SK-N-SH (cell line): Measurements from ENCODE around the gene SCGN. TPM values are rescaled to one million over a fixed set of nuclear protein-coding genes. Genes with fewer than 3 reads are reported as not detected.

Experiments
- CTCF ChIA-PET: fragments of 300-600, 350-600 bp; formaldehyde crosslinking; extraction: SDS; loops from one replicate; lab custom pipeline; 2021; lab: Yijun Ruan, JAX
- POLR2A ChIA-PET: fragments of 350-600 bp; sonication (Branson Sonifier 250); formaldehyde crosslinking; extraction: SDS; loops from one replicate; lab custom pipeline; 2020; ENCODE audit warnings: antibody characterized with exemption, inconsistent platforms; lab: Yijun Ruan, JAX
- DNase-seq: peaks from one replicate; pipeline ENCODE4 v3.0.0; 2012
- H2AFZ ChIP-seq: fragments of 200-600 bp; sonication (generic); 2 replicates; pipeline ENCODE4 v1.8.1; 2016; ENCODE audit warnings: antibody characterized with exemption, mild to moderate bottlenecking, low read depth
- H3F3A ChIP-seq: fragments of 200-600 bp; sonication (generic); replicated peaks from 2 replicates; pipeline ENCODE3; 2016; ENCODE audit warnings: antibody characterized with exemption, mild to moderate bottlenecking; ENCODE audit not compliant: insufficient read depth
- H3K27ac ChIP-seq, 2 experiments: fragments of 200-500 bp in 1 of 2; fragments of 200-600 bp in 1 of 2; sonication (Bioruptor generic) in 1 of 2; sonication (generic), shearing (Covaris generic) in 1 of 2; 2 replicates each; pipeline versions ENCODE4 v1.5.1 to v1.6.1; 2014 to 2016; ENCODE audit warnings: low read depth in 2 of 2, inconsistent platforms in 1 of 2, low read length in 1 of 2, mild to moderate bottlenecking in 1 of 2, mixed read lengths in 1 of 2
- H3K27me3 ChIP-seq: fragments of 200-600 bp; sonication (generic), shearing (Covaris generic); 2 replicates; pipeline ENCODE4 v1.6.1; 2016; ENCODE audit warnings: mixed run types; ENCODE audit not compliant: insufficient read depth
- H3K36me3 ChIP-seq, 2 experiments: fragments of 200-500 bp in 1 of 2; fragments of 200-600 bp in 1 of 2; sonication (Bioruptor generic) in 1 of 2; sonication (generic) in 1 of 2; replicated peaks in 1 of 2; 2 replicates each; pipeline versions ENCODE3 to v1.5.1; 2014 to 2016; ENCODE audit warnings: low read length in 1 of 2, mild to moderate bottlenecking in 1 of 2; ENCODE audit not compliant: insufficient read depth in 2 of 2, control insufficient read depth in 1 of 2
- H3K4me1 ChIP-seq, 2 experiments: fragments of 200-500 bp in 1 of 2; fragments of 200-600 bp in 1 of 2; sonication (Bioruptor generic) in 1 of 2; sonication (generic), shearing (Covaris generic) in 1 of 2; 2 replicates each; pipeline versions ENCODE4 v1.5.1 to v1.6.1; 2014 to 2016; ENCODE audit warnings: low read depth in 1 of 2, low read length in 1 of 2, mixed run types in 1 of 2; ENCODE audit not compliant: insufficient read depth in 2 of 2, control insufficient read depth in 1 of 2
- H3K4me2 ChIP-seq: fragments of 200-600 bp; sonication (generic), shearing (Covaris generic); 2 replicates; pipeline ENCODE4 v1.6.1; 2017; ENCODE audit warnings: mixed run types
- H3K4me3 ChIP-seq, 2 experiments: fragments of 200-500 bp in 1 of 2; fragments of 200-600 bp in 1 of 2; sonication (Bioruptor generic) in 1 of 2; sonication (generic), shearing (Covaris generic) in 1 of 2; 2 replicates each; pipeline versions ENCODE4 v1.5.1 to v1.8.1; 2014 to 2016; ENCODE audit warnings: low read depth in 2 of 2, inconsistent platforms in 1 of 2, low read length in 1 of 2, mild to moderate bottlenecking in 1 of 2, mixed read lengths in 1 of 2, moderate library complexity in 1 of 2
- H3K79me2 ChIP-seq: fragments of 200-600 bp; sonication (generic); 2 replicates; pipeline ENCODE4 v1.8.1; 2017; ENCODE audit warnings: mild to moderate bottlenecking; ENCODE audit not compliant: insufficient read depth
- H3K9ac ChIP-seq: fragments of 200-600 bp; sonication (generic); 2 replicates; pipeline ENCODE4 v1.6.1; 2017; ENCODE audit warnings: mixed run types
- H3K9me2 ChIP-seq: fragments of 200-600 bp; sonication (generic); 2 replicates; pipeline ENCODE4 v1.6.1; 2017; ENCODE audit warnings: mixed run types
- H3K9me3 ChIP-seq: fragments of 200-600 bp; sonication (generic); 2 replicates; pipeline ENCODE4 v1.6.1; 2017; ENCODE audit warnings: mixed run types, mild to moderate bottlenecking, moderate library complexity
- H4K20me1 ChIP-seq: fragments of 200-600 bp; sonication (generic); 2 replicates; pipeline ENCODE4 v1.6.1; 2017; ENCODE audit warnings: mild to moderate bottlenecking, mixed run types; ENCODE audit not compliant: insufficient read depth
- CHD2 ChIP-seq: fragments of 150-350 bp; IDR thresholded peaks from 2 replicates; pipeline ENCODE4 v1.6.1; 2018; ENCODE audit warnings: low read length; ENCODE audit not compliant: partially characterized antibody
- FOSL2 ChIP-seq: IDR thresholded peaks from 2 replicates; pipeline ENCODE4 v1.4.0; 2012; ENCODE audit warnings: low read depth, mild to moderate bottlenecking, moderate library complexity, borderline replicate concordance
- MAX ChIP-seq: IDR thresholded peaks from 2 replicates; pipeline ENCODE4 v1.4.0; 2012; ENCODE audit warnings: low read depth
- NRF1 ChIP-seq: IDR thresholded peaks from 2 replicates; pipeline ENCODE4 v1.6.1; 2012; ENCODE audit warnings: low read depth, mild to moderate bottlenecking, low read length
- PBX3 ChIP-seq: IDR thresholded peaks from 2 replicates; pipeline ENCODE4; 2012
- POLR2AphosphoS5 ChIP-seq: IDR thresholded peaks from 2 replicates; pipeline ENCODE4 v1.6.1; 2012; ENCODE audit warnings: low read depth, low read length
- RAD21 ChIP-seq: IDR thresholded peaks from 2 replicates; pipeline ENCODE4 v1.6.1; 2012; ENCODE audit warnings: mild to moderate bottlenecking, low read length
- RFX5 ChIP-seq: IDR thresholded peaks from 2 replicates; pipeline ENCODE4 v1.6.1; 2012; ENCODE audit warnings: mild to moderate bottlenecking, improper control_type of control experiment, low read length
- SIN3A ChIP-seq: IDR thresholded peaks from 2 replicates; pipeline ENCODE4 v1.6.1; 2012; ENCODE audit warnings: low read depth, mild to moderate bottlenecking, low read length, moderate library complexity, borderline replicate concordance
- TAF1 ChIP-seq: IDR thresholded peaks from 2 replicates; pipeline ENCODE4 v1.6.1; 2012; ENCODE audit warnings: low read depth, mild to moderate bottlenecking, low read length, moderate library complexity, borderline replicate concordance
- TCF12 ChIP-seq: IDR thresholded peaks from 2 replicates; pipeline ENCODE4 v1.4.0; 2012
- TEAD4 ChIP-seq: IDR thresholded peaks from 2 replicates; pipeline ENCODE4 v1.4.0; 2012; ENCODE audit warnings: mild to moderate bottlenecking, borderline replicate concordance; ENCODE audit not compliant: insufficient read depth
- USF1 ChIP-seq: IDR thresholded peaks from 2 replicates; pipeline ENCODE4 v1.4.0; 2012; ENCODE audit warnings: low read depth, borderline replicate concordance
- YY1 ChIP-seq: IDR thresholded peaks from 2 replicates; pipeline ENCODE4 v1.4.0; 2012; ENCODE audit warnings: low read depth, mild to moderate bottlenecking
- WGBS: methylation state at CpG from one replicate; pipeline ENCODE4 v1.1.6; 2017; ENCODE audit warnings: low lambda C conversion rate; 5-methylcytosine and 5-hydroxymethylcytosine counted together
- polyA plus RNA-seq, 3 experiments: library from polyadenylated mRNA; depleted of rRNA; stranded (reverse); fragments of >200 nt; gene quantifications; 2 replicates each; pipeline ENCODE4 v1.2.3, GENCODE V29; 2012

SCGN gene
- polyA plus RNA-seq, 1 of the 3 experiments (the other 2 are of a cell fraction), result not detected

- TF ChIP-seq FOSL2, result no peak
- TF ChIP-seq RFX5, result no peak
- no peak for TF ChIP-seq SIN3A
- no peak for TF ChIP-seq POLR2AphosphoS5
- TF ChIP-seq TCF12, result no peak
- TF ChIP-seq RAD21, result peak; percentile 72
- no peak for TF ChIP-seq TEAD4
- TF ChIP-seq PBX3, result no peak
- no peak for TF ChIP-seq NRF1
Measured at GRCh38 chr6:25717866-25718740, 66.1 kb downstream of the SCGN start (continued).

- Histone ChIP-seq H3K4me2 (no peak overlapping the region), H2AFZ (no peak overlapping the region), H3K27ac (no peak overlapping the region), H3K9me3 (no peaks in the 10 kb centered on the region), H3K9me2 (no peaks in the 10 kb centered on the region), H3K27me3 (no peaks in the 10 kb centered on the region), H3K9ac (no peak overlapping the region), H3K4me1 (no peaks in the 10 kb centered on the region), H3K79me2 (no peaks in the 10 kb centered on the region), H3F3A (no peaks in the 10 kb centered on the region), H3K4me3 (no peak overlapping the region), H3K36me3 (no peaks in the 10 kb centered on the region), H4K20me1 (no peaks in the 10 kb centered on the region)
- ChIA-PET POLR2A (no interaction called here), CTCF (interaction anchor here (0.7 to 1.5 kb wide), 2 partner anchors 10 to 170 kb away, joined by 3 to 4 read pairs; no protein-coding TSS in a partner anchor)
- WGBS, result 85% methylated on average over 37 of the region's 37 CpGs
- no peak for TF ChIP-seq TAF1
- no peak for TF ChIP-seq NRF1
- TF ChIP-seq PBX3, result no peak
- no peak for DNase-seq
Measured at GRCh38 chr6:25726122-25726911, 74.3 kb downstream of the SCGN start.

GRCh38 chr6:25727028-25727427, 75.0 kb downstream of the SCGN start:
- no peaks in the 10 kb centered on the region for H3K9me2 ChIP-seq

More at GRCh38 chr6:25727028-25727427, 75.0 kb downstream of the SCGN start:
- ChIA-PET CTCF (no interaction called here), POLR2A (no interaction called here)
- Histone ChIP-seq H3K27ac (no peak overlapping the region), H4K20me1 (no peaks in the 10 kb centered on the region), H3K4me2 (no peak overlapping the region), H2AFZ (no peak overlapping the region), H3K4me3 (no peak overlapping the region), H3K9me3 (no peaks in the 10 kb centered on the region), H3K79me2 (no peaks in the 10 kb centered on the region), H3K27me3 (no peaks in the 10 kb centered on the region), H3F3A (no peaks in the 10 kb centered on the region), H3K9ac (no peak overlapping the region), H3K36me3 (no peaks in the 10 kb centered on the region), H3K4me1 (no peaks in the 10 kb centered on the region)
- WGBS, result 69% methylated on average over 14 of the region's 14 CpGs
- no peak for DNase-seq
- no peak for TF ChIP-seq POLR2AphosphoS5
- no peak for TF ChIP-seq MAX
- TF ChIP-seq CHD2, result no peak
- TF ChIP-seq YY1, result no peak
- no peak for TF ChIP-seq USF1
- no peak for TF ChIP-seq TCF12
